RCC 7860 (cell line): Measurements from ENCODE around the gene UCK2.

ENCODE experiments used
- DNase-seq: peaks from one replicate; pipeline ENCODE4 v3.0.0-alpha.2; 2015; ENCODE audit warnings: low spot score
- FAIRE-seq: peaks from 2 replicates; lab custom pipeline; 2012; peaks lifted over from hg19 to GRCh38; lab: Jason Lieb, UNC

UCK2 gene

GRCh38 chr1:165897326-165898303 lies 70.2 kb downstream of the UCK2 start:
- DNase-seq = no peak
- no peak for FAIRE-seq

GRCh38 chr1:165898837-165899236 lies 71.4 kb downstream of the UCK2 start:
- FAIRE-seq = peak; percentile 92
- peak; percentile 96 for DNase-seq

- FAIRE-seq (no peak), DNase-seq (no peak)
Measured at GRCh38 chr1:165899461-165899941, 72.1 kb downstream of the UCK2 start.

GRCh38 chr1:165900576-165901380 lies 73.4 kb downstream of the UCK2 start:
- DNase-seq (no peak), FAIRE-seq (no peak)

- DNase-seq (no peak), FAIRE-seq (no peak)
Measured at GRCh38 chr1:165902565-165902964, 75.2 kb downstream of the UCK2 start.

GRCh38 chr1:165903672-165904071 lies 76.3 kb downstream of the UCK2 start:
- peak; percentile 70 for FAIRE-seq
- DNase-seq = peak; percentile 83

- no peak for DNase-seq
- no peak for FAIRE-seq
Measured at GRCh38 chr1:165904948-165905347, 77.5 kb downstream of the UCK2 start.

- DNase-seq (no peak), FAIRE-seq (no peak)
Measured at GRCh38 chr1:165905853-165906252, 78.4 kb downstream of the UCK2 start.

- peak; percentile 92 for FAIRE-seq
- DNase-seq = peak; percentile 99
Measured at GRCh38 chr1:165907256-165907857, 79.9 kb downstream of the UCK2 start.

- FAIRE-seq (no peak), DNase-seq (no peak)
Measured at GRCh38 chr1:165910764-165911421, 83.5 kb downstream of the UCK2 start.

- no peak for FAIRE-seq
- DNase-seq = no peak
Measured at GRCh38 chr1:165911609-165912281, 84.3 kb downstream of the UCK2 start.

GRCh38 chr1:165912638-165913037 lies 85.2 kb downstream of the UCK2 start:
- no peak for DNase-seq
- FAIRE-seq = no peak

- DNase-seq = peak; percentile 66
Measured at GRCh38 chr1:165914136-165914798, 86.9 kb downstream of the UCK2 start.

GRCh38 chr1:165915480-165915879 lies 88.1 kb downstream of the UCK2 start:
- no peak for FAIRE-seq

More at GRCh38 chr1:165914136-165914798, 86.9 kb downstream of the UCK2 start:
- peak; percentile 84 for FAIRE-seq

GRCh38 chr1:165915932-165916348 lies 88.5 kb downstream of the UCK2 start:
- DNase-seq = no peak
- FAIRE-seq = no peak

More at GRCh38 chr1:165915480-165915879, 88.1 kb downstream of the UCK2 start:
- DNase-seq = no peak

GRCh38 chr1:165917166-165917565 lies 89.8 kb downstream of the UCK2 start:
- no peak for FAIRE-seq
- DNase-seq = no peak

GRCh38 chr1:165924117-165924516 lies 96.7 kb downstream of the UCK2 start:
- FAIRE-seq (no peak), DNase-seq (no peak)

GRCh38 chr1:165925498-165926079 lies 98.2 kb downstream of the UCK2 start:
- DNase-seq (no peak), FAIRE-seq (no peak)

GRCh38 chr1:165927169-165927568 lies 99.8 kb downstream of the UCK2 start:
- FAIRE-seq (no peak), DNase-seq (no peak)
